GM21619 (cell line): ENCODE results near the gene ZSWIM9.
"Not testable (repeated sequence)": the region's sequence is repeated elsewhere in the genome, so short reads cannot be mapped to it uniquely, and the experiment has no call there.

Experiments
- ATAC-seq: cut with Tn5 transposase; IDR thresholded peaks from one replicate; pipeline ENCODE4 v1.9.1; 2021; ENCODE audit not compliant: unreplicated experiment

The ZSWIM9 gene

DNA sequence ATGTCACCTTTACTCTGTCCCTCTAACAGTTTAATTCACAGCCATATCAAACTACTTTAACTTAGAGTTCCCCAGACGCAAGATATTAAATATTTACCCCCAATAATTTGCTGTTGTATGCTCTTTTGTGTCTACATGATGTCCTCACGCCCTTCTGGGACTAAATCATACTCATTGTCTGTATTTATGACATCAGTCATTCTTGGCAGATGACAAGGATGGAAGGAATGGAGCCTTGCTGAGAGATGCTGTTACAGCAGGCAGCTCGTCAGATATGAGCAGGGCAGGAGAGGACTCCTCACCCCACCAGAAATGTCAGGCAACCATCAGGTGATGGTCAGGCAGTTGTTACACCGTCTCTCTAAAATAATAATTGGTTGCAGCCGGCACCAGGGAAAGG lies 43.5 kb downstream of the ZSWIM9 start:
- no peak for ATAC-seq

GRCh38 chr19:48216933-48217332 lies 46.5 kb downstream of the ZSWIM9 start:
- ATAC-seq, result no peak

- ATAC-seq, result no peak
Observed at GRCh38 chr19:48218997-48219396, 48.5 kb downstream of the ZSWIM9 start.

GRCh38 chr19:48220784-48221183 lies 50.3 kb downstream of the ZSWIM9 start:
- not testable (repeated sequence) for ATAC-seq

DNA sequence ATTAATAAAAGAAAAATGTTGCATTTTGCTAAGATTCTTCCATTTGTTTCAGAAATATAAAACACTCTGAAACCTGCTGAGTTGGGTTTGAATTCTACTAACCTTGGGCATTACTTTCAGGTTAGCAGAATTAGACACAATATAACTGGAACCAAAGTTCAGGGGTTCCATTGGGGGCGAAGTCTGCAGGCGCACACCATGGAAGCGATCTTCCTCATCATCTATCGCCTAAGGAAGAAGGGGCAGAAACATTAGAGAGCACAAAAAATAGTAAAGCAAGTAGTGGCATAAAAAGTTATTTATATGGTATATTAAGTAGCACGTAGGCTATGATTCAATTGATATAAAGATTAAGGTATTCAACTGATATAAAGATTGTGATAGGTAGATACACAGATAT lies 51.1 kb downstream of the ZSWIM9 start:
- no peak for ATAC-seq

- no peak for ATAC-seq
Observed at GRCh38 chr19:48230555-48231129, 60.2 kb downstream of the ZSWIM9 start.

GRCh38 chr19:48237057-48237456 lies 66.6 kb downstream of the ZSWIM9 start:
- ATAC-seq, result no peak

DNA sequence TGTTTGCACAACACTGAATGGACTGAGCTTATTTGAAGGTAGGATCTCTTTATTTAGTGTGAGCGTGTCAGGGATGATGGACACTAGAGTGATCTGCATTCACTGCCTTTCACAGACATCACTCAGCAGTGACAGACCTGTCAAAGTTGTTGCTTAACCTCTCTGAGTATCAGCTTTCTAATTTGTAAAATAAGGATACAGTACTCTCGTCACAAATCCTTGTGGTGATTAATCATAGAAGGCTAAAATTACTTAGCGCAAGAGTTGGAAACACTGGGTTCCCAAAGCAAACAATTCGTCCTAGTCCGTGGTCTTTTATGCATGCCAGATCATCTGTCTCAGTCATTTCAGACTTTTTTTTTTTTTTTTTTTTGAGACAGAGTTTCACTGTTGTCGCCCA lies 68.6 kb downstream of the ZSWIM9 start:
- ATAC-seq, result no peak

DNA sequence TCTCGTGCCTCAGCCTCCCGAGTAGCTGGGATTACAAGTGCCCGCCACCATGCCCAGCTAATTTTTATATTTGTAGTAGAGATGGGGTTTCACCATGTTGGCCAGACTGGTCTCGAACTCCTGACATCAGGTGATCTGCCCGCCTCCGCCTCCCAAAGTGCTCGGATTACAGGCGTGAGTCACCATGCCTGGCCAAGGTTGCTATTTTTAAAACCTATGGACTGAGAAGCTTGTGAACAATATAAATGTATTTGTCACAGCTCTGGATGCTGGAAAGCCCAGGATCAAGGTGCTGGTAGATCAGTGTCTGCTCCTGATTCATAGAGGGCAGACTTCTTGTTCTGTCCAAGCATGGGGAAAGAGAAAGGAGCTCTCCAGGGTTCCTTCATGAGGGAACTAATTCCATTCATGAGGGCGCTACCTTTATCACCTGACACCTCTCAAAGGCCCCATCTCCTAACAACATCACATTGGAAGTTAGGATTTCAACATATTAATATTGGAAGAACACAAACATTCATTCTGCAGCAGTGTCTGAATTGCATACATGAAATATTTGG lies 69.2 kb downstream of the ZSWIM9 start:
- ATAC-seq, result no peak

DNA sequence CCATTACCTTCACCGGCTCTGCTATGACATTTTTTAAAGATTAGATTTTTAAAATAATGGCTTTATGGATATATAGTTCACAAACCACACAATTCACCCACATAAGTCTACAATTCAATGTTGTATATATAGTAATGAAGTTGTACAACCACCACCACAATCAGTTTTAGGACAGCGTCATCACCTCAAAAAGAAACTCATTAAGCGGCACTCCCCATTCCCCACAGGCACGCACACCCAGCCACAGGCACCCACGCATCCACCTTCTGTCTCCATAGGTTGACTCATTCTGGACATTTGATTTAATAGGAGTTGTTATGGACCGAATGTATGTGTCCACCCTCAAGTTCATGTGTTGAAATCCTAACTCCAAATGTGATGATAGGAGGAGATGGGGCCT lies 71.3 kb downstream of the ZSWIM9 start:
- not testable (repeated sequence) for ATAC-seq

GRCh38 chr19:48244281-48244680 lies 73.8 kb downstream of the ZSWIM9 start:
- no peak for ATAC-seq

- ATAC-seq, result no peak
Observed at GRCh38 chr19:48246101-48246500, 75.6 kb downstream of the ZSWIM9 start.

- no peak for ATAC-seq
Observed at GRCh38 chr19:48247212-48247611, 76.7 kb downstream of the ZSWIM9 start.
